Common myeloid progenitor, CD34-positive (primary cell): Measurements from ENCODE around the gene C1orf50. TPM values are rescaled to one million over a fixed set of nuclear protein-coding genes. Genes with fewer than 3 reads are reported as not detected.
"Not testable (repeated sequence)": the region's sequence is repeated elsewhere in the genome, so short reads cannot be mapped to it uniquely, and the experiment has no call there.

Experiments used
- CTCF ChIA-PET: fragments of 350-600 bp; sonication (Branson Sonifier 250); formaldehyde crosslinking; loops from one replicate; lab custom pipeline; 2021; ENCODE audit warnings: antibody characterized with exemption; lab: Charles Lee
- POLR2A ChIA-PET: fragments of 350-600 bp; sonication (Branson Sonifier 250); formaldehyde crosslinking; loops from one replicate; lab custom pipeline; 2021; ENCODE audit warnings: antibody characterized with exemption; lab: Charles Lee
- DNase-seq, 3 donors: peaks; one replicate each; pipeline versions ENCODE4 v3.0.0 to v3.0.0-alpha.2; 2013
- H3K27ac ChIP-seq, 2 experiments: 1 replicate in 1 of 2; 2 replicates in 1 of 2; pipeline ENCODE4 v1.7.0; 2013; ENCODE audit warnings: inconsistent platforms in 2 of 2, low read length in 2 of 2, mild to moderate bottlenecking in 2 of 2, low read depth in 1 of 2, moderate library complexity in 1 of 2; ENCODE audit not compliant: severe bottlenecking in 2 of 2, insufficient read depth in 1 of 2, poor library complexity in 1 of 2
- H3K27me3 ChIP-seq, 5 experiments: replicated peaks in 2 of 5; 1 replicate in 3 of 5; 2 replicates in 2 of 5; pipeline versions ENCODE4 v1.6.1 to v1.7.0; 2013; ENCODE audit warnings: low read length in 4 of 5, mild to moderate bottlenecking in 2 of 5, moderate library complexity in 2 of 5, inconsistent platforms in 1 of 5; ENCODE audit not compliant: insufficient read depth in 5 of 5, control insufficient read depth in 4 of 5
- H3K36me3 ChIP-seq, 4 experiments: 1 replicate in 2 of 4; 2 replicates in 2 of 4; pipeline versions ENCODE4 v1.6.1 to v1.7.0; 2013; ENCODE audit warnings: low read length in 3 of 4, control low read depth in 1 of 4, mild to moderate bottlenecking in 1 of 4; ENCODE audit not compliant: control insufficient read depth in 4 of 4, insufficient read depth in 4 of 4
- H3K4me1 ChIP-seq, 4 experiments: 1 replicate in 3 of 4; 2 replicates in 1 of 4; pipeline versions ENCODE4 v1.6.1 to v1.7.1; 2013; ENCODE audit warnings: low read length in 3 of 4, mild to moderate bottlenecking in 3 of 4, control low read depth in 1 of 4, inconsistent platforms in 1 of 4, moderate library complexity in 1 of 4; ENCODE audit not compliant: control insufficient read depth in 4 of 4, insufficient read depth in 4 of 4; ENCODE audit errors: control extremely low read depth in 1 of 4
- H3K4me3 ChIP-seq, 7 experiments: 1 replicate in 4 of 7; 2 replicates in 3 of 7; pipeline versions ENCODE4 v1.5.1 to v1.7.0; 2013; ENCODE audit warnings: mild to moderate bottlenecking in 7 of 7, low read length in 6 of 7, moderate library complexity in 6 of 7, inconsistent platforms in 2 of 7, low read depth in 2 of 7, control low read depth in 1 of 7; ENCODE audit not compliant: insufficient read depth in 4 of 7, control insufficient read depth in 1 of 7; ENCODE audit errors: extremely low read depth in 1 of 7
- H3K9me3 ChIP-seq, 5 experiments: 1 replicate in 4 of 5; 2 replicates in 1 of 5; pipeline versions ENCODE4 v1.6.1 to v1.7.1; 2013; ENCODE audit warnings: low read length in 4 of 5, mild to moderate bottlenecking in 2 of 5, inconsistent platforms in 1 of 5, low read depth in 1 of 5, moderate library complexity in 1 of 5; ENCODE audit not compliant: control insufficient read depth in 4 of 5, insufficient read depth in 2 of 5; ENCODE audit errors: control extremely low read depth in 1 of 5
- WGBS: methylation state at CpG from one replicate; pipeline ENCODE4 v1.1.5; 2013; ENCODE audit not compliant: insufficient coverage; 5-methylcytosine and 5-hydroxymethylcytosine counted together
- polyA plus RNA-seq: library from polyadenylated mRNA; unstranded; fragments of 120-200 nt; gene quantifications from one replicate; pipeline ENCODE4 v1.2.1, GENCODE V29; 2013

The C1orf50 gene
- polyA plus RNA-seq, result 9.3 TPM

GRCh38 chr1:42766741-42767509 lies at the start of gene C1orf50, which contains the start of gene P3H1:
Gene C1orf50 (plus strand): TSS chr1:42767249. CDS start chr1:42767312, 63 bp downstream.
Gene P3H1 (minus strand): TSS chr1:42767028. CDS start chr1:42766971, 57 bp downstream.
- under 1% methylated on average over 77 of the region's 82 CpGs for WGBS
- CTCF ChIA-PET, result interaction anchor here (0.5 to 4.2 kb wide), 13 partner anchors 8 to 431 kb away, joined by 3 to 28 read pairs (median 4); partner anchors contain the start of genes ERMAP, SVBP and ZNF691
- DNase-seq, result peak; percentile 99 to 100 (median 100)
- Histone ChIP-seq H3K4me3 (peak within 1 kb of the TSS; percentile 81 to 98 (median 96)), H3K27ac (peak within 1 kb of the TSS; percentile 64 to 90), H3K4me1 (peaks cover 26 to 38% (median 33%) of the 10 kb centered on the region in 4 experiments), H3K9me3 (no peaks in the 10 kb centered on the region), H3K27me3 (no peaks in the 10 kb centered on the region), H3K36me3 (peaks cover 0 to 4% (median 1%) of the 10 kb centered on the region in 4 experiments)
- POLR2A ChIA-PET, result interaction anchor here (0.7 to 1.2 kb wide), 3 partner anchors 49 to 84 kb away, joined by 3 to 8 read pairs (median 3); partner anchors contain the start of gene YBX1

DNA sequence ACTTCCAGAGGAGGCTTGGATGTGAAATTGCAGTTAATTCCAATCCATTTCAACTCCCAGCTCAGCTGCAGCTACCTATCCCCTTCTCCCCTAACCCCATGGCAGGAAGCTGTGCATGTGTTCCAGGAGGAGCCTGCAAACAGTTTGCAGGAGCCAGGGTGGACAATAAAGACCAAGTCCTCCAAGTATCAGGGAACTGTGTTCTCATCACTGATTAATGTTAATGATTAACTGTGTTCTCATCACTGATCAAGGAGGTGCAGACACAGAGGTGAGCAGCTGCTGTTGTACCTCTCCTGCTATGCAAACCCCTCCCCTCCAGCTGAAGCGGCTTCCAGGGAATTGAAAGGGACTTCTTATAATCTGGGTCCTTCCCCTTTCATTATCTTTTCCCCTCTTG lies 46.2 kb upstream of the C1orf50 start:
- H3K9me3 ChIP-seq, result no peaks in the 10 kb centered on the region
- ChIA-PET CTCF (no interaction called here), POLR2A (no interaction called here)
- WGBS, result 80% methylated on average over 1 of the region's 1 CpG
- H3K4me1 ChIP-seq, result no peaks in the 10 kb centered on the region
- H3K36me3 ChIP-seq, result peaks cover 5 to 18% (median 12%) of the 10 kb centered on the region in 4 experiments
- H3K27me3 ChIP-seq, result no peaks in the 10 kb centered on the region
- no peak overlapping the region for H3K27ac ChIP-seq
- DNase-seq, result no peak
- H3K4me3 ChIP-seq, result no peak overlapping the region

DNA sequence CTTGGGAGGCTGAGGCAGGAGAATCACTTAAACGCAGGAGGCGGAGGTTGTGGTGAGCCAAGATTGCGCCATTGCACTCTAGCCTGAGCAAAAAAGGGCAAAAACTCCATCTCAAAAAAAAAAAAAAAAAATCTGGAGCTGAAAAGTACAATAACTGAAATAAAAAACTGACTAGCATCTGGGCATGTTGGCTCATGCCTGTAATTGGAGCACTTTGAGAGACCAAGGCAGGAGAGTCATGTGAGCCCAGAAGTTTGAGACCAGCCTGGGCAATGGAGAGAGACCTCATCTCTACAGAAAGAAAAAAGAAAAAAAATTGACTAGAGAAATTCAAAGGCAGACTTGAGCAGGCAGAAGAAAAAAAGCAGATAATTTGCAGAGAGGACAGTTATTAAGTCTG lies 45.1 kb upstream of the C1orf50 start:
- POLR2A ChIA-PET, result interaction anchor here (0.6 kb wide), 1 partner anchor 8 kb away, joined by 3 read pairs; no protein-coding TSS in a partner anchor

GRCh38 chr1:42722403-42722802 lies 44.6 kb upstream of the C1orf50 start:
- H3K4me1 ChIP-seq, CTCF ChIA-PET, H3K9me3 ChIP-seq, H3K4me3 ChIP-seq, H3K36me3 ChIP-seq, H3K27me3 ChIP-seq, DNase-seq, H3K27ac ChIP-seq: not testable (repeated sequence)
- POLR2A ChIA-PET, result interaction anchor here (0.6 kb wide), 1 partner anchor 7 kb away, joined by 3 read pairs; no protein-coding TSS in a partner anchor
- WGBS, result 100% methylated on average over 1 of the region's 2 CpGs

More for the DNA sequence above, 45.1 kb upstream of the C1orf50 start:
- Histone ChIP-seq H3K4me1 (no peaks in the 10 kb centered on the region), H3K27me3 (no peaks in the 10 kb centered on the region), H3K9me3 (no peaks in the 10 kb centered on the region), H3K36me3 (peaks cover 5 to 14% (median 9%) of the 10 kb centered on the region in 4 experiments), H3K4me3 (no peak overlapping the region), H3K27ac (no peak overlapping the region)
- CTCF ChIA-PET, result no interaction called here
- DNase-seq, result no peak
- no CpG with 5 or more reads among the region's 3 CpGs for WGBS

- H3K4me3 ChIP-seq, result no peak overlapping the region
- H3K27ac ChIP-seq, result no peak overlapping the region
- POLR2A ChIA-PET, result interaction anchor here (0.6 kb wide), 1 partner anchor 9 kb away, joined by 3 read pairs; no protein-coding TSS in a partner anchor
- H3K4me1 ChIP-seq, result no peaks in the 10 kb centered on the region
- DNase-seq, result no peak
- CTCF ChIA-PET, result no interaction called here
- no peaks in the 10 kb centered on the region for H3K27me3 ChIP-seq
- no peaks in the 10 kb centered on the region for H3K9me3 ChIP-seq
- WGBS, result 97% methylated on average over 5 of the region's 6 CpGs
- peaks cover 0 to 4% (median 1%) of the 10 kb centered on the region in 4 experiments for H3K36me3 ChIP-seq
Measured at GRCh38 chr1:42723511-42723910, 43.5 kb upstream of the C1orf50 start.

DNA sequence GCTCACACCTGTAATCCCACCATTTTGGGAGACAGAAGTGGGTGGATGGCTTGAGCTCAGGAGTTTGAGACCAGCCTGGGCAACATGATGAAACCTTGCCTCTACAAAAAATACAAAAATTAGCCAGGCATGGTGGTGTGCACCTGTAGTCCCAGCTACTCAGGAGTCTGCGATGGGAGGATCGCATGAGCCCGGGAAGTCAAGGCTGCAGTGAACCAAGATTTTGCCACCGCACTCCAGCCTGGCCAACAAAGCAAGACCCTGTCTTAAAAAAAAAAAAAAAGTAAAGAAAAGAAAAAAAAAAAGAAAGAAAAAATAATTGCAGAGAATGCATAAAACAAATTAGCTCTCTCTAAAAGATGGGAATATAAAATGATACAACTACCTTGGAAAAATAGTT lies 41.2 kb upstream of the C1orf50 start:
- H3K36me3 ChIP-seq, H3K4me1 ChIP-seq, POLR2A ChIA-PET, DNase-seq, H3K4me3 ChIP-seq, H3K9me3 ChIP-seq, H3K27me3 ChIP-seq, H3K27ac ChIP-seq: not testable (repeated sequence)
- CTCF ChIA-PET, result interaction anchor here (1.0 kb wide), 1 partner anchor 20 kb away, joined by 3 read pairs; no protein-coding TSS in a partner anchor
- WGBS, result no CpG with 5 or more reads among the region's 4 CpGs

DNA sequence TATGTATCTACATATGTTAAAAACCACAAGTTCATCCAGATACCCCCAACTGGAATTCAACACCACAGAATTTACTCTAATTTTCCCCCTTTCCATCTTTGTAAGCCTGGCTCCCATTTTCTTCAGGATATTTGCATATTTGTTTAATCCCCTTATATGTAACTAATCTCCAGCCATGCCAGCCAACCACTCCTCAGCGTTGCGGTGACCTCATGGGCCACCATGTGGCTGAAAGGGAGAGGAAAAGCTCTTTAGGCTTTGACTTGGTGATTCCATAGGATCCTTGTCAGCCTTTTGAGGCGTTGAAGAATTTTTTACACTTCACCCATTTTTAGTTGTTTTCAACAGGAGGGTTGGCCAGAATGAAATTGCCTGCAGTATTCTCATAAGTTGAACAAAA lies 37.0 kb upstream of the C1orf50 start:
- DNase-seq, result no peak
- H3K36me3 ChIP-seq, result no peaks in the 10 kb centered on the region
- H3K27me3 ChIP-seq, result no peaks in the 10 kb centered on the region
- ChIA-PET CTCF (interaction anchor here (0.6 kb wide), 1 partner anchor 67 kb away, joined by 3 read pairs; no protein-coding TSS in a partner anchor), POLR2A (interaction anchor here (0.6 kb wide), 1 partner anchor 8 kb away, joined by 3 read pairs; no protein-coding TSS in a partner anchor)
- no peak overlapping the region for H3K4me3 ChIP-seq
- H3K27ac ChIP-seq, result no peak overlapping the region
- H3K9me3 ChIP-seq, result no peaks in the 10 kb centered on the region
- no peaks in the 10 kb centered on the region for H3K4me1 ChIP-seq
- WGBS, result 100% methylated on average over 2 of the region's 3 CpGs
